HCT116 (cell line): Measurements from ENCODE around the gene ABCG1. TPM values are rescaled to one million over a fixed set of nuclear protein-coding genes. Genes with fewer than 3 reads are reported as not detected.

Experiments used
- ATAC-seq: fragments of 200-7000 bp; cut with Tn5 transposase; 2 replicates; pipeline ENCODE4 v1.9.1; 2020; ENCODE audit warnings: mild to moderate bottlenecking, moderate library complexity
- BruUV-seq: library from RNA; stranded (reverse); fragments of 400-500 nt; replicated peaks from 2 replicates; lab custom pipeline; 2021; lab: Mats Ljungman, UMichigan
- CTCF ChIA-PET: fragments of 300-600 bp; sonication (Branson Sonifier 250); formaldehyde crosslinking; loops from one replicate; lab custom pipeline; 2021; ENCODE audit warnings: antibody characterized with exemption; lab: Charles Lee
- POLR2A ChIA-PET: fragments of 300-600, 350-600 bp; sonication (Branson Sonifier 250); formaldehyde crosslinking; loops from one replicate; lab custom pipeline; 2021; ENCODE audit warnings: antibody characterized with exemption; lab: Charles Lee
- RAD21 ChIA-PET, 2 experiments: fragments of 300-600 bp; sonication (Branson Sonifier 250); formaldehyde crosslinking; loops; one replicate each; lab custom pipeline; 2023; ENCODE audit warnings: low total read pairs in 2 of 2; ENCODE audit not compliant: uncharacterized antibody in 2 of 2, unreplicated experiment in 2 of 2, low non-redundant PET in 1 of 2; lab: Charles Lee
- DNase-seq: peaks from one replicate; pipeline ENCODE4 v3.0.0-alpha.2; 2010; ENCODE audit warnings: low read depth, low spot score
- H2AFZ ChIP-seq: fragments of 200-600 bp; shearing (Covaris generic), sonication (generic); 2 replicates; pipeline ENCODE4 v1.6.1; 2017; ENCODE audit warnings: low read depth, mixed run types, mixed read lengths, antibody characterized with exemption, low read length; ENCODE audit not compliant: poor library complexity, severe bottlenecking
- H3K27ac ChIP-seq: 2 replicates; pipeline ENCODE4 v1.5.1; 2012; ENCODE audit warnings: low read depth, low read length
- H3K27me3 ChIP-seq: fragments of 200-600 bp; sonication (generic); 2 replicates; pipeline ENCODE4 v1.6.1; 2016; ENCODE audit warnings: mixed run types, low read length, mixed read lengths; ENCODE audit not compliant: insufficient read depth
- H3K36me3 ChIP-seq, 2 experiments: fragments of 200-500 bp in 1 of 2; fragments of 200-600 bp in 1 of 2; sonication (Bioruptor generic) in 1 of 2; sonication (generic) in 1 of 2; 2 replicates each; pipeline versions ENCODE4 v1.5.1 to v1.6.1; 2014 to 2016; ENCODE audit warnings: low read length in 2 of 2, inconsistent platforms in 1 of 2, mixed read lengths in 1 of 2, mixed run types in 1 of 2; ENCODE audit not compliant: insufficient read depth in 2 of 2, control insufficient read depth in 1 of 2
- H3K4me1 ChIP-seq, 2 experiments: fragments of 200-600 bp in 1 of 2; sonication (generic) in 1 of 2; 2 replicates each; pipeline versions ENCODE4 v1.5.1 to v1.6.1; 2012 to 2017; ENCODE audit warnings: low read length in 2 of 2, inconsistent platforms in 1 of 2, mild to moderate bottlenecking in 1 of 2, mixed read lengths in 1 of 2, mixed run types in 1 of 2, moderate library complexity in 1 of 2; ENCODE audit not compliant: insufficient read depth in 2 of 2, control insufficient read depth in 1 of 2
- H3K4me2 ChIP-seq: fragments of 200-600 bp; sonication (generic); 2 replicates; pipeline ENCODE4 v1.6.1; 2017; ENCODE audit warnings: mixed run types, low read length, mixed read lengths
- H3K4me3 ChIP-seq, 2 experiments: fragments of 200-600 bp in 1 of 2; sonication (generic) in 1 of 2; replicated peaks in 1 of 2; 2 replicates each; pipeline ENCODE4 v1.5.1; 2011 to 2016; ENCODE audit warnings: low read length in 2 of 2, control low read depth in 1 of 2, low read depth in 1 of 2, mild to moderate bottlenecking in 1 of 2, mixed read lengths in 1 of 2, mixed run types in 1 of 2
- H3K79me2 ChIP-seq: fragments of 200-600 bp; sonication (generic); 2 replicates; pipeline ENCODE4 v1.6.1; 2017; ENCODE audit warnings: mild to moderate bottlenecking, mixed run types, low read length, moderate library complexity, mixed read lengths; ENCODE audit not compliant: insufficient read depth
- H3K9ac ChIP-seq: fragments of 200-600 bp; sonication (generic); 2 replicates; pipeline ENCODE4 v1.6.1; 2016; ENCODE audit warnings: low read length, mixed read lengths
- H3K9me2 ChIP-seq: fragments of 200-600 bp; sonication (generic), shearing (Covaris generic); 2 replicates; pipeline ENCODE4 v1.6.1; 2017; ENCODE audit warnings: mixed run types, mild to moderate bottlenecking, moderate library complexity; ENCODE audit not compliant: insufficient read depth
- H3K9me3 ChIP-seq, 2 experiments: fragments of 200-500 bp in 1 of 2; fragments of 200-600 bp in 1 of 2; sonication (Bioruptor generic) in 1 of 2; sonication (generic) in 1 of 2; 2 replicates each; pipeline ENCODE4 v1.6.1; 2014 to 2017; ENCODE audit warnings: low read length in 2 of 2, mixed read lengths in 2 of 2, inconsistent platforms in 1 of 2, low read depth in 1 of 2, mild to moderate bottlenecking in 1 of 2, mixed run types in 1 of 2, moderate library complexity in 1 of 2; ENCODE audit not compliant: control insufficient read depth in 1 of 2, insufficient read depth in 1 of 2
- H4K20me1 ChIP-seq: fragments of 200-600 bp; sonication (generic), shearing (Covaris generic); 2 replicates; pipeline ENCODE4 v1.6.1; 2017; ENCODE audit warnings: mixed run types, mild to moderate bottlenecking, moderate library complexity; ENCODE audit not compliant: insufficient read depth
- CBX3 ChIP-seq: IDR thresholded peaks from 2 replicates; pipeline ENCODE4 v1.6.1; 2012; ENCODE audit warnings: low read depth
- CEBPB ChIP-seq: IDR thresholded peaks from 2 replicates; pipeline ENCODE4 v1.6.1; 2012; ENCODE audit warnings: low read depth
- EGR1 ChIP-seq: IDR thresholded peaks from 2 replicates; pipeline ENCODE4 v1.6.1; 2012; ENCODE audit warnings: low read depth
- EZH2 ChIP-seq: fragments of 200-600 bp; sonication (generic); IDR thresholded peaks from 2 replicates; pipeline ENCODE4 v1.6.1; 2017; ENCODE audit warnings: antibody characterized with exemption, mixed run types
- POLR2A ChIP-seq: IDR thresholded peaks from 2 replicates; pipeline ENCODE4 v1.7.0; 2011; ENCODE audit warnings: borderline replicate concordance; ENCODE audit not compliant: insufficient read depth, insufficient read length; ENCODE audit errors: extremely low read depth
- POLR2AphosphoS5 ChIP-seq: IDR thresholded peaks from 2 replicates; pipeline ENCODE4 v1.6.1; 2011; ENCODE audit warnings: mild to moderate bottlenecking, low read depth, low read length, moderate library complexity
- SP1 ChIP-seq: IDR thresholded peaks from 2 replicates; pipeline ENCODE4 v1.6.1; 2012; ENCODE audit warnings: low read depth
- SRF ChIP-seq: IDR thresholded peaks from 2 replicates; pipeline ENCODE4 v1.6.1; 2012; ENCODE audit warnings: low read depth
- TCF7L2 ChIP-seq: IDR thresholded peaks from 2 replicates; pipeline ENCODE4 v1.7.0; 2011; ENCODE audit warnings: borderline replicate concordance, inconsistent platforms; ENCODE audit not compliant: insufficient read depth, insufficient read length; ENCODE audit errors: extremely low read depth
- YY1 ChIP-seq: IDR thresholded peaks from 2 replicates; pipeline ENCODE4 v1.6.1; 2011; ENCODE audit warnings: low read length, low read depth, moderate library complexity, mild to moderate bottlenecking; ENCODE audit not compliant: insufficient replicate concordance; ENCODE audit errors: extremely low read depth
- ZFX ChIP-seq: fragments of 450-650 bp; IDR thresholded peaks from 2 replicates; pipeline ENCODE4 v1.6.1; 2017
- ZNF274 ChIP-seq: fragments of 200-500 bp; sonication (Bioruptor generic); IDR thresholded peaks from 2 replicates; pipeline ENCODE4 v1.6.1; 2014; ENCODE audit warnings: mild to moderate bottlenecking, low read depth, low read length, inconsistent platforms
- intact Hi-C: fragments of 100-400 bp; cut with micrococcal nuclease; formaldehyde crosslinking; loops from 2 replicates; pipeline ENCODE4 v1.10.0; 2022
- total RNA-seq: library from RNA; stranded (reverse); gene quantifications from one replicate; pipeline ENCODE4 v1.2.1, GENCODE V29; 2021; ENCODE audit not compliant: unreplicated experiment
- TF ChIP-seq, protein P1 (sequence below): IDR thresholded peaks from 2 replicates; pipeline ENCODE4 v1.6.1; 2012
- TF ChIP-seq, protein P2 (sequence below): IDR thresholded peaks from 2 replicates; pipeline ENCODE4 v1.6.1; 2012; ENCODE audit warnings: low read depth
- TF ChIP-seq, protein P3 (sequence below): IDR thresholded peaks from 2 replicates; pipeline ENCODE4 v1.6.1; 2011; ENCODE audit warnings: mild to moderate bottlenecking, low read length, moderate library complexity; ENCODE audit not compliant: insufficient replicate concordance; ENCODE audit errors: extremely low read depth

The ABCG1 gene
- total RNA-seq, 1 experiment from 2014 or later: 1.6 TPM

DNA sequence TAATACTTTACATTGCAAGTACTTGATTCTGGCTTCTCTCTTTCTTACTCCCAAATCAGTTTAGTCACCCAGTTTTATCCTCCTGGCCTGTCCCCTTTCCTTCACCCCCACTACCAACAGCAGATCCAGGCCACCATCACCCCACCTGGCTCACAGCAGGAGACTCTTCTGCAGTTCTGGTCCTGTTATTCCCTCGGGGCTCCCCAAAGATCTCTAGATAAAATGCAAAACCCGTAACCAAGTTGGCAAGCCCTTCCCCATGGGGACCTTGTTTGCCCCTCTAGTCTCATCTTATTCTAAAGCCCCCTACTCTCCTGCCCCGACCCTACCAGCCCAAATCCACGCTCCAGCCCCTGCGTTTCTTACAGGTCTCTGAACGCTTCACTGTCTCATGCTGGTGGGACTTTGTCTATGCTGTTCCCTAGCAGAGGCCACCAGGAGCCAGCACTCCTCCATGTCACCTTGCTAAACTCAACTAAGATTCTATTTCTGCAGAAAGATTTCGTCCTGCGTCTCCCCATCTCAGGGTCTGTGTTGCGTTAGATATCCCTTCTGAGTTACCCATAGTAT is 4.0 kb downstream of the ABCG1 start:
- H3K4me1 ChIP-seq: peaks cover 16 to 23% of the 10 kb centered on the region in 2 experiments
- TF ChIP-seq POLR2A (no peak), POLR2AphosphoS5 (no peak), ZFX (no peak), EZH2 (no peak), YY1 (no peak), CEBPB (no peak), SP1 (no peak), EGR1 (no peak), TCF7L2 (no peak), ZNF274 (no peak), SRF (no peak), CBX3 (no peak)
- TF ChIP-seq, protein P1, sequence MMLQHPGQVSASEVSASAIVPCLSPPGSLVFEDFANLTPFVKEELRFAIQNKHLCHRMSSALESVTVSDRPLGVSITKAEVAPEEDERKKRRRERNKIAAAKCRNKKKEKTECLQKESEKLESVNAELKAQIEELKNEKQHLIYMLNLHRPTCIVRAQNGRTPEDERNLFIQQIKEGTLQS: no peak
- TF ChIP-seq, protein P2, sequence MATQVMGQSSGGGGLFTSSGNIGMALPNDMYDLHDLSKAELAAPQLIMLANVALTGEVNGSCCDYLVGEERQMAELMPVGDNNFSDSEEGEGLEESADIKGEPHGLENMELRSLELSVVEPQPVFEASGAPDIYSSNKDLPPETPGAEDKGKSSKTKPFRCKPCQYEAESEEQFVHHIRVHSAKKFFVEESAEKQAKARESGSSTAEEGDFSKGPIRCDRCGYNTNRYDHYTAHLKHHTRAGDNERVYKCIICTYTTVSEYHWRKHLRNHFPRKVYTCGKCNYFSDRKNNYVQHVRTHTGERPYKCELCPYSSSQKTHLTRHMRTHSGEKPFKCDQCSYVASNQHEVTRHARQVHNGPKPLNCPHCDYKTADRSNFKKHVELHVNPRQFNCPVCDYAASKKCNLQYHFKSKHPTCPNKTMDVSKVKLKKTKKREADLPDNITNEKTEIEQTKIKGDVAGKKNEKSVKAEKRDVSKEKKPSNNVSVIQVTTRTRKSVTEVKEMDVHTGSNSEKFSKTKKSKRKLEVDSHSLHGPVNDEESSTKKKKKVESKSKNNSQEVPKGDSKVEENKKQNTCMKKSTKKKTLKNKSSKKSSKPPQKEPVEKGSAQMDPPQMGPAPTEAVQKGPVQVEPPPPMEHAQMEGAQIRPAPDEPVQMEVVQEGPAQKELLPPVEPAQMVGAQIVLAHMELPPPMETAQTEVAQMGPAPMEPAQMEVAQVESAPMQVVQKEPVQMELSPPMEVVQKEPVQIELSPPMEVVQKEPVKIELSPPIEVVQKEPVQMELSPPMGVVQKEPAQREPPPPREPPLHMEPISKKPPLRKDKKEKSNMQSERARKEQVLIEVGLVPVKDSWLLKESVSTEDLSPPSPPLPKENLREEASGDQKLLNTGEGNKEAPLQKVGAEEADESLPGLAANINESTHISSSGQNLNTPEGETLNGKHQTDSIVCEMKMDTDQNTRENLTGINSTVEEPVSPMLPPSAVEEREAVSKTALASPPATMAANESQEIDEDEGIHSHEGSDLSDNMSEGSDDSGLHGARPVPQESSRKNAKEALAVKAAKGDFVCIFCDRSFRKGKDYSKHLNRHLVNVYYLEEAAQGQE: no peak
- TF ChIP-seq, protein P3, sequence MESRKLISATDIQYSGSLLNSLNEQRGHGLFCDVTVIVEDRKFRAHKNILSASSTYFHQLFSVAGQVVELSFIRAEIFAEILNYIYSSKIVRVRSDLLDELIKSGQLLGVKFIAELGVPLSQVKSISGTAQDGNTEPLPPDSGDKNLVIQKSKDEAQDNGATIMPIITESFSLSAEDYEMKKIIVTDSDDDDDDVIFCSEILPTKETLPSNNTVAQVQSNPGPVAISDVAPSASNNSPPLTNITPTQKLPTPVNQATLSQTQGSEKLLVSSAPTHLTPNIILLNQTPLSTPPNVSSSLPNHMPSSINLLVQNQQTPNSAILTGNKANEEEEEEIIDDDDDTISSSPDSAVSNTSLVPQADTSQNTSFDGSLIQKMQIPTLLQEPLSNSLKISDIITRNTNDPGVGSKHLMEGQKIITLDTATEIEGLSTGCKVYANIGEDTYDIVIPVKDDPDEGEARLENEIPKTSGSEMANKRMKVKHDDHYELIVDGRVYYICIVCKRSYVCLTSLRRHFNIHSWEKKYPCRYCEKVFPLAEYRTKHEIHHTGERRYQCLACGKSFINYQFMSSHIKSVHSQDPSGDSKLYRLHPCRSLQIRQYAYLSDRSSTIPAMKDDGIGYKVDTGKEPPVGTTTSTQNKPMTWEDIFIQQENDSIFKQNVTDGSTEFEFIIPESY: no peak
- DNase-seq: no peak
- no peaks in the 10 kb centered on the region for H3K9me2 ChIP-seq
- no peak overlapping the region for H3K4me2 ChIP-seq
- H4K20me1 ChIP-seq: no peaks in the 10 kb centered on the region
- H3K9me3 ChIP-seq: no peaks in the 10 kb centered on the region
- RAD21 ChIA-PET: no interaction called here
- H3K27me3 ChIP-seq: no peaks in the 10 kb centered on the region
- no peaks in the 10 kb centered on the region for H3K36me3 ChIP-seq
- H3K4me3 ChIP-seq: no peak overlapping the region
- no peak overlapping the region for H3K9ac ChIP-seq
- no peak overlapping the region for H3K27ac ChIP-seq
- intact Hi-C loops: no loop called here
- POLR2A ChIA-PET: no interaction called here
- no peaks in the 10 kb centered on the region for H3K79me2 ChIP-seq
- no peak overlapping the region for H2AFZ ChIP-seq
- no TSS peak for BruUV-seq
- no peak for ATAC-seq
- CTCF ChIA-PET: no interaction called here
